Measurements from ENCODE around the gene PLA2G2C. TPM values are rescaled to one million over a fixed set of nuclear protein-coding genes. Genes with fewer than 3 reads are reported as not detected.

The PLA2G2C gene
- total and polyA plus RNA-seq, 2 donors (not counting 3 experiments of a cell fraction or from before 2014, with no cell fraction given), result not detected

DNA sequence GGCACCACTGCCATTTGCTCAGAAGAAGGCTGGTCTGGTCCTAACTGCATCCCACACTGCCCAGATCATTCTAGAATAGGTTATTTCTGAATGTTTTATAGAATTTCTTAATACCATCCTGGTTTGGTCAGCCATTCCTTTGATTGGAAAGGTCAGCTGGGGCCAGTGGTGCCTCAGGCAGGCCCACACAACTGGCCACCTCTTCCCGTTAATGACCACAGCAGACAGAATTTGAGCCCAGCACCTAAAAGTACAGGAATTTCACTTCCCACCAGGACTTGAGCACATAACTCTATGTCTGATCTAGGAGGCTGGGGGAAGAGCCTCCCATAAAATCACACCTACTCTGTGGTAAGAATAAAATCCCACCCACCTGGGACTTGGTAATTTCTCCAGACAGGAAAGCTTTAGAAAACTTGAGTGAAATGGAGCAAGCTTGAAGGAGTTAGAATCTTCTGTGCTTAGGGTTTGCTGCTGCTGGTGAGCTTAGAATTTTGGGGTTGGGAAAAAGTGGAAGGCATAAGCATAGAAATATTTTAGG lies 6.6 kb upstream of the PLA2G2C start:
- Histone ChIP-seq H3K4me3 (replicated peaks in 1 of 3; ENCODE audit: insufficient read depth in 1 of 3, low read depth in 1 of 3, low read length in 3 of 3) (no peak overlapping the region), H3K9me1 (replicated peaks; ENCODE audit: control insufficient read depth, extremely low read depth, insufficient read depth, low read length) (no peaks in the 10 kb centered on the region), H3K9me3 (replicated peaks; ENCODE audit: control insufficient read depth, insufficient read depth, low read length) (no peaks in the 10 kb centered on the region), H3K27me3 (ENCODE audit: control insufficient read depth in 2 of 2, insufficient read depth in 2 of 2, low read length in 2 of 2) (peaks cover 4 to 10% of the 10 kb centered on the region in 2 experiments), H3K79me2 (ENCODE audit: control insufficient read depth, insufficient read depth, low read length) (no peaks in the 10 kb centered on the region), H3K4me2 (ENCODE audit: insufficient read depth, low read length) (no peak overlapping the region), H3K27ac (ENCODE audit: insufficient read depth, low read depth, low read length) (no peak overlapping the region), H3K9ac (replicated peaks; ENCODE audit: extremely low read depth, insufficient read depth, low read length) (no peak overlapping the region), H4K20me1 (replicated peaks; ENCODE audit: control insufficient read depth, extremely low read depth, insufficient read depth, low read length) (no peaks in the 10 kb centered on the region), H3K36me3 (ENCODE audit: control insufficient read depth in 2 of 2, extremely low read depth in 1 of 2, insufficient read depth in 2 of 2, low read length in 2 of 2) (no peaks in the 10 kb centered on the region), H3K4me1 (ENCODE audit: control insufficient read depth, extremely low read depth, insufficient read depth, low read length) (no peaks in the 10 kb centered on the region), H2AFZ (ENCODE audit: low read depth, low read length) (no peak overlapping the region)
- intact Hi-C loops (cut with micrococcal nuclease), result no loop called here
- TF ChIP-seq MYC (IDR thresholded peaks at IDR 0.05; ENCODE audit: low read depth, low read length) (no peak), EZH2 (IDR thresholded peaks at IDR 0.05; ENCODE audit: borderline replicate concordance, low read depth, low read length, severe bottlenecking) (no peak), JUN (IDR thresholded peaks at IDR 0.05; ENCODE audit: borderline replicate concordance, insufficient read depth, insufficient read length, low read depth) (no peak), POLR2A (IDR thresholded peaks at IDR 0.05; ENCODE audit: low read depth, low read length) (no peak), POLR2AphosphoS5 (IDR thresholded peaks at IDR 0.05; ENCODE audit: insufficient read depth, low read depth, low read length) (no peak), FOS (IDR thresholded peaks at IDR 0.05; ENCODE audit: borderline replicate concordance, insufficient read depth, low read length) (no peak), GATA2 (IDR thresholded peaks at IDR 0.05; ENCODE audit: insufficient read depth, insufficient read length, low read depth, low read length) (no peak)
- TF ChIP-seq, protein P1, sequence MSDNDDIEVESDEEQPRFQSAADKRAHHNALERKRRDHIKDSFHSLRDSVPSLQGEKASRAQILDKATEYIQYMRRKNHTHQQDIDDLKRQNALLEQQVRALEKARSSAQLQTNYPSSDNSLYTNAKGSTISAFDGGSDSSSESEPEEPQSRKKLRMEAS (IDR thresholded peaks at IDR 0.05; ENCODE audit: insufficient read depth, insufficient read length), result no peak
- TF ChIP-seq, protein P2, sequence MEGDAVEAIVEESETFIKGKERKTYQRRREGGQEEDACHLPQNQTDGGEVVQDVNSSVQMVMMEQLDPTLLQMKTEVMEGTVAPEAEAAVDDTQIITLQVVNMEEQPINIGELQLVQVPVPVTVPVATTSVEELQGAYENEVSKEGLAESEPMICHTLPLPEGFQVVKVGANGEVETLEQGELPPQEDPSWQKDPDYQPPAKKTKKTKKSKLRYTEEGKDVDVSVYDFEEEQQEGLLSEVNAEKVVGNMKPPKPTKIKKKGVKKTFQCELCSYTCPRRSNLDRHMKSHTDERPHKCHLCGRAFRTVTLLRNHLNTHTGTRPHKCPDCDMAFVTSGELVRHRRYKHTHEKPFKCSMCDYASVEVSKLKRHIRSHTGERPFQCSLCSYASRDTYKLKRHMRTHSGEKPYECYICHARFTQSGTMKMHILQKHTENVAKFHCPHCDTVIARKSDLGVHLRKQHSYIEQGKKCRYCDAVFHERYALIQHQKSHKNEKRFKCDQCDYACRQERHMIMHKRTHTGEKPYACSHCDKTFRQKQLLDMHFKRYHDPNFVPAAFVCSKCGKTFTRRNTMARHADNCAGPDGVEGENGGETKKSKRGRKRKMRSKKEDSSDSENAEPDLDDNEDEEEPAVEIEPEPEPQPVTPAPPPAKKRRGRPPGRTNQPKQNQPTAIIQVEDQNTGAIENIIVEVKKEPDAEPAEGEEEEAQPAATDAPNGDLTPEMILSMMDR (IDR thresholded peaks at IDR 0.05; ENCODE audit: extremely low read depth in 1 of 2, insufficient read depth in 1 of 2, low read depth in 1 of 2, low read length in 2 of 2), result no peak
- CTCF ChIA-PET, result interaction anchor here (1.0 to 5.3 kb wide), 8 partner anchors 12 to 277 kb away, joined by 4 to 85 read pairs (median 17); no protein-coding TSS in a partner anchor
- no TSS peak for BruUV-seq (replicated peaks)
- dilution Hi-C loops (cut with MboI; ENCODE audit: extremely low pct_ligation_motif_present, low sequenced_read_pairs), result no loop called here
- FAIRE-seq (no peak), DNase-seq (ENCODE audit: low read depth, low spot score) (no peak)
- POLR2A ChIA-PET, result no interaction called here

Data from endothelial cell of umbilical vein (primary cell).